Measurements from ENCODE around the gene LPIN1.
A peak's percentile ranks its signal among the peaks of the same experiment; 100 is the strongest.
"Not testable (repeated sequence)": the region's sequence is repeated elsewhere in the genome, so short reads cannot be mapped to it uniquely, and the experiment has no call there.

Gene LPIN1

GRCh38 chr2:11810237-11810977, 64.0 kb downstream of the LPIN1 start:
- no peak for DNase-seq (ENCODE audit: low read depth in 2 of 2)

DNA sequence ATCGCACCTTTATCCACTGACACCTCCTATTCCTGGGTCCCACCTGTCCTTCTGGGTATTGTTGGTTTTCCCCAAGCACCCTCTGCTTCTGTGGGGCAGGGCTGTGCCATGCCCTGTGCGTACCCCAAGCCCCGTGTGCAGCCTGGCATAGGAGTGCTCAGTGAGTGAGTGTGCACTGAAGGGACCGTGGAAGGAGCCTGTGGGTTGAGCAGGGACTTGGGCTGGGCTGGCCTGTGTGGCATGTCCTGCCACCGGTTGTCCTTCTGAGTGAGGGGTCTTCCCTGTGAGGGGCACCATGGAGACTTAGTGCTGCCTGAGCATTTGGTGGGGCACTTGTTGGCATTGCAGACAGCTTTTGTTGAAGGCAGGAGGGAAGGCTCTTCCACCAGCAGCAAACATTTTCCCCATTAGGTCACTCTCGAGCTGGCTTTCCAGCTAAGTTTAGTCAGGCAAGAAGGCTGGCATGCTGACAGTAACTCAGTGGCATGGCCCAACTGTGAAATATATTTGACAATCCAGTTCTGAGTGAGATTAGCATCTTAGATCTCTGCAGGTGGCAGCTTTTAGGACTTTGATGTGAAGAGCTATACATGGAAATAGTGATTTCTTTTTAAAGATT, 64.7 kb downstream of the LPIN1 start:
- no peak for DNase-seq (ENCODE audit: low read depth in 2 of 2)

GRCh38 chr2:11812466-11813248, 66.2 kb downstream of the LPIN1 start:
- DNase-seq (ENCODE audit: low read depth in 2 of 2), result no peak

DNA sequence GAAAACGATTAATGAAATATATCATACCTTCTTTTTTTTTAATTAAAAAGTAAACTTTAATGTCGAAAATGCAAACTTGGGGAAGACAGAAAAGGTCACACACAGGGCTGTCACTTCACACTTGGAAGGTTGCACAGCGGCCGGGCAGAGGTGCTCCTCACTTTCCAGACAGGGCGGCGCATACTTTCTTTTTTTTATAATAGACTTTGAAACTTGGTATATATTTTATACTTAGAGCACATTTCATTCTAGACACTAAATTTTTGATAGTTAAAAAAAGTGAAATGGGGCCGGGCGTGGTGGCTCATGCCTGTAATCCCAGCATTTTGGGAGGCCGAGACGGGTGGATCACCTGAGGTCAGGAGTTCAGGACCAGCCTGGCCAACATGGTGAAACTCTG, 66.9 kb downstream of the LPIN1 start:
- not testable (repeated sequence) for DNase-seq (ENCODE audit: low read depth in 2 of 2)

- no peak for DNase-seq (ENCODE audit: low read depth in 2 of 2)
These were observed 67.5 kb downstream of the LPIN1 start for GRCh38 chr2:11813951-11814350.

- DNase-seq (ENCODE audit: low read depth in 2 of 2), result no peak
These were observed 68.6 kb downstream of the LPIN1 start for GRCh38 chr2:11814979-11815510.

DNA sequence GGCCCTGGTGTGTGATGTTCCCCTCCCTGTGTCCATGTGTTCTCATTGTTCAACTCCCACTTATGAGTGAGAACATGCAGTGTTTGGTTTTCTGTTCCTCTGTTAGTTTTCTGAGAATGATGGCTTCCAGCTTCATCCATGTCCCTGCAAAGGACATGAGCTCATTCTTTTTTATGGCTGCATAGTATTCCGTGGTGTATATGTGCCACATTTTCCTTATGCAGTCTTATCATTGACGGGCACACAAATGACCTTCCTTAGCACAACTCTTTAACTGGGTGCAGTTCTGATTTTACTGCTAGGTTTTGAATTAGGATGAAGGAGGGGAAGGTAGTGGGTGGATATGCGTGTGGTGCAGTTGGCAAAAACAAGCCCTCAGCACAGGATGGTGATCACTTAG, 70.5 kb downstream of the LPIN1 start:
- DNase-seq (ENCODE audit: low read depth in 2 of 2), result not testable (repeated sequence)

GRCh38 chr2:11819235-11819729, 72.8 kb downstream of the LPIN1 start:
- DNase-seq (ENCODE audit: low read depth in 2 of 2), result no peak

DNA sequence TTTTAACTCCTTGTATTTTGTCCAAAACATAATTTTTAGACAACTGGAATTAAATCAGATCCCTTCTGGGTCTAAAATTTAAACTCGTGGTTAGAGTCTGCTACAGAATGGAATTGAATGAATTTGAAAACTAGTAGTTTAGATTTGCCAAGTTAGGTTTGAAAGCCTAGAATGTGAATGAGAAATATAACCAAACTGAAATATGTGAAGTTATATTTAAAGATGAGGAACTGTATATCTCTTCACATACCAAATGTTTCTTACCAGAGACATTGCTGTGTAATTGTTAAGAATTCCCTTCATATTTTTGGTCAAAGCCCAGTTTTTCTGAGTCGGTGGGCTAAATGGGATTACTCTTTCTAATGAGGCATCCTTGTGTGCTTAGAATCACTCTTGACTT, 74.2 kb downstream of the LPIN1 start:
- DNase-seq (ENCODE audit: low read depth in 2 of 2), result no peak

GRCh38 chr2:11821705-11822104, 75.3 kb downstream of the LPIN1 start:
- DNase-seq (ENCODE audit: low read depth in 2 of 2), result no peak

- not testable (repeated sequence) for DNase-seq (ENCODE audit: low read depth in 2 of 2)
These were observed 75.9 kb downstream of the LPIN1 start for GRCh38 chr2:11822359-11822745.

DNA sequence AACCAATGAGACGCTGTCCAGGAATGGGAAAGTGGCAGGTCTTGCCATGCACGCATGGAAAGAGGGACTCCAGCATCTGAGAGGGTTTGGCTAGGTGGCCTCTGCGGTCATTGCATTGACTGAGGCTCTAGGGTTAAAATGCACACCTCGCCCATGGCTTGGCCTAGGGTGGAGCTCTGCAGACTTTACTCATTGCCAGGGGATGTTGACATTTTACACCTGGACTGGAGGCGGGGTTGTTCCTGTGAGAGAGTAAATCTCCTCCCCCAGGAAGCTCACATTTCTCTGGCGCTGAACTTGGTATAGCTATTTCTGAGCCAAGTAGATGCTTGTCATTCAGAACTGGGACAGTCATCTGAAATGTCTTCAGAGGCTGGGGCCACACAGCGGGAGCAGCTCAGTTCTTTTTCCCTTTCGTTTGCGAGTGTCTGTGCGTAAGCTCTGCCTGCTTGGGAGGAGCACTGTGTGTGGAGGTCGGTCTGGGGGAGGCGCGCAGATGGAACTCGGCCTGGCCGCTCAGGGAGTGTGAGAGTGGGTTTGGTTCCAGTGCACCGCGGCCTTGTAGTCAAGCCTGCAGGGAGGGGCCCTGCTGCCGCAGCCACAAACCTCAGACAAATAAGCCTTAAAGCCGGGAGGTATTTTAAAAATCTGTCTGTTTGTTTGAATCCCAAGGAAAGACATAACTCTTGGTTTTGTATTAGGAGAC, 76.5 kb downstream of the LPIN1 start:
- DNase-seq (ENCODE audit: low read depth in 2 of 2), result no peak

- no peak for DNase-seq (ENCODE audit: low read depth in 2 of 2)
These were observed 78.7 kb downstream of the LPIN1 start for GRCh38 chr2:11824901-11825828.

DNA sequence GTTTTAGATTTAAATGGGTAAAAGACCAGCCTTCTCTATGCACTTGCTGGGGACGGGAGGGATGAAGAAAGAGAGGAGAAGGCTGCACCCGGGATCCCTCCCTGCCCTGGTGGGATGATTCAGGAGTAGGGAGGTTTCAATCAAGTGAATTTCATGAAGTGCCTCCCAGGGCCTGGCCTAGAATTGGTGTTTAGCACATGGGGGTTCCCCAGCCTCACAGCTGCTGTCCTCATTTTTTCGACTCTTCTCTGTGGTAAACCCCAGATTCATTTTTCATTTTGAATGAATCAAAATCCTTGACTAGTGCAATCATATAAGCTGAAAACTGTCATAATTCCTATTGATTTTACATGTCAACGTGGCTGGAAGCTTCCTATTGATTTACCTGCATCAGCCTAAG, 81.1 kb downstream of the LPIN1 start:
- peak in 1 of 2 donors; percentile 14 for DNase-seq (ENCODE audit: low read depth in 2 of 2)

GRCh38 chr2:11828933-11829323, 82.5 kb downstream of the LPIN1 start:
- no peak for DNase-seq (ENCODE audit: low read depth in 2 of 2)

GRCh38 chr2:11829324-11829946, 83.0 kb downstream of the LPIN1 start:
- peak; percentile 27 to 34 for DNase-seq (ENCODE audit: low read depth in 2 of 2)

DNA sequence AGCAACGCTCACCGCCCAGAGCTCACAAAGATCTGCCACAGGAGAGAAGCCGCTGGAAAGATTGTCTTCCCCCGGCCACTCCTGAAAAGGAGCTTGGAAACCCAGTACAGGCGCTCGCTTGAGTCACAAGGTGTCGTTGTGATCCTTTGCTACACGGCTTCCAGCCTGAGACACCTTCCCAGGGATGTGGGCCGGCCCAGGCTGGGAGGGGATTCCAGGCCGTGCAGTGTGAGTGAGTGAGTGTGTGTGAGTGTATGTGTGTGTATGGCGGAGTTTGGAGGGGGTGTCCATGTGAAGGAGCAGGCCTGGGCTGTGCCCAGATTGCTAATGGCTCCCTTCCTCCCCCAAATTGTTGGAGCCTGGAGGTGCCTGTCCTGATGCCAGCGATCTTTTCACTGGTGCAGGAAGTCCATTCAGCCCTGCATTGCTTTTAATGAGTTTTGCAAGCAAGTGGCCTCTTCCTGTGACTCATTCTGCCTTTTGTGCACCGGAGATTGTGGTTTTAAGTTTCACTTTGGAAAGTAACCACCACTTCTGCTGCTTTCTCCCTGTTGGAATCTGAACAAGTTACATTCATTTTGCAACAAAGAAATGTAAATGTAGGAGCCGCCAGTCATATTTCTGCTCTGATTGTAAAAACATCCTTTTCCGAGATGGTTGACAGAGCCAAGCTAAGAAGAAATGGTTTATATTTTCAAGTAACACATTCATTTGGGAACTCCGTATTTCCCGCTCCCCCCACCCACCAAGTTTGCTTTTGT, 83.7 kb downstream of the LPIN1 start:
- DNase-seq (ENCODE audit: low read depth in 2 of 2), result peak; percentile 41 to 42

- no peak for DNase-seq (ENCODE audit: low read depth in 2 of 2)
These were observed 84.4 kb downstream of the LPIN1 start for GRCh38 chr2:11830708-11831301.

DNA sequence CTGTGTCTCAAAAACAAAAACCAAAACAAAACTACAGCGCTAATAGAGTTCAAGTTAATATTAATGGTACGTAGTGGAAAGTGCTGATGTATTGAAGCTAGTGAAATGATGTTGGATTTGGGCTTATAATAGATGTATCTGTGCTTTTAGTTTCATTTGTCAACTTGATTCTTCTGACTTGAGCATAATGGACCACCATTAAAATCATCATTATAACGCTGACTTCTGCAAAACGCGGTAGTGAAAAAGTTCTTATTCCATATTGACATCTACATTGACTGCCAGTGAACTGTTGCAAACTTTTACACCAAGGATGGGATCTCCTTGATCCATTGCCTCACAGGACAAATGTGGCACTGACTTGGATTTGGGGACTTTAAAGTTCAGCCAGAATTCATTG, 85.0 kb downstream of the LPIN1 start:
- no peak for DNase-seq (ENCODE audit: low read depth in 2 of 2)
